GM23338 (cell line): ENCODE results near the gene EFNA4. TPM values are rescaled to one million over a fixed set of nuclear protein-coding genes. Genes with fewer than 3 reads are reported as not detected.
A peak's percentile ranks its signal among the peaks of the same experiment; 100 is the strongest.

Experiments
- ATAC-seq: fragments of 200-7000 bp; cut with Tn5 transposase; 3 replicates; pipeline ENCODE4 v1.9.1; 2020
- DNase-seq: peaks from one replicate; pipeline ENCODE4 v3.0.0-alpha.2; 2015; ENCODE audit warnings: low spot score
- H2AFZ ChIP-seq: fragments of 200-600 bp; sonication (generic); 2 replicates; pipeline ENCODE4 v1.8.0; 2016; ENCODE audit warnings: antibody characterized with exemption, mild to moderate bottlenecking, moderate library complexity
- H3F3A ChIP-seq: fragments of 200-600 bp; sonication (generic); replicated peaks from 2 replicates; pipeline ENCODE4 v1.8.0; 2017; ENCODE audit warnings: antibody characterized with exemption, mixed run types, low read depth
- H3K27ac ChIP-seq: fragments of 200-600 bp; sonication (generic); 2 replicates; pipeline ENCODE4 v1.6.1; 2016; ENCODE audit warnings: low read depth
- H3K27me3 ChIP-seq: fragments of 200-600 bp; sonication (generic); 2 replicates; pipeline ENCODE4 v1.8.0; 2016; ENCODE audit warnings: mild to moderate bottlenecking, mixed run types, moderate library complexity; ENCODE audit not compliant: insufficient read depth
- H3K36me3 ChIP-seq: fragments of 200-600 bp; sonication (generic); 2 replicates; pipeline ENCODE4 v1.8.0; 2016; ENCODE audit warnings: mild to moderate bottlenecking; ENCODE audit not compliant: insufficient read depth
- H3K4me1 ChIP-seq: fragments of 200-600 bp; sonication (generic); 2 replicates; pipeline ENCODE4 v1.8.0; 2016; ENCODE audit warnings: mild to moderate bottlenecking, moderate library complexity; ENCODE audit not compliant: insufficient read depth
- H3K4me2 ChIP-seq: fragments of 200-600 bp; sonication (generic); 2 replicates; pipeline ENCODE4 v1.7.1; 2017; ENCODE audit warnings: mixed run types
- H3K4me3 ChIP-seq: fragments of 200-600 bp; sonication (generic); 2 replicates; pipeline ENCODE4 v1.6.1; 2016; ENCODE audit warnings: mixed run types
- H3K79me2 ChIP-seq: fragments of 200-600 bp; sonication (generic); replicated peaks from 2 replicates; pipeline ENCODE4 v1.8.0; 2017; ENCODE audit warnings: mild to moderate bottlenecking; ENCODE audit not compliant: insufficient read depth
- H3K9me2 ChIP-seq: fragments of 200-600 bp; sonication (generic); 2 replicates; pipeline ENCODE4 v1.8.0; 2017; ENCODE audit not compliant: insufficient read depth
- H4K20me1 ChIP-seq: fragments of 200-600 bp; sonication (generic); replicated peaks from 2 replicates; pipeline ENCODE4 v1.8.0; 2017; ENCODE audit warnings: mild to moderate bottlenecking; ENCODE audit not compliant: insufficient read depth
- H3K27ac Mint-ChIP-seq: 2 replicates; pipeline ENCODE4 v1.8.0; 2020; ENCODE audit warnings: inconsistent platforms, mild to moderate bottlenecking, moderate library complexity, mixed read lengths
- H3K27me3 Mint-ChIP-seq: 3 replicates; pipeline ENCODE4 v1.8.0; 2022; ENCODE audit warnings: low read depth, mild to moderate bottlenecking, moderate library complexity, mixed read lengths, inconsistent platforms; ENCODE audit not compliant: insufficient read depth, poor library complexity
- H3K36me3 Mint-ChIP-seq: 3 replicates; pipeline ENCODE4 v1.8.0; 2021; ENCODE audit warnings: low read depth, mild to moderate bottlenecking, inconsistent platforms, moderate library complexity, mixed read lengths
- H3K4me1 Mint-ChIP-seq: 3 replicates; pipeline ENCODE4 v1.8.0; 2020; ENCODE audit warnings: mild to moderate bottlenecking, inconsistent platforms, mixed read lengths
- H3K4me3 Mint-ChIP-seq: 3 replicates; pipeline ENCODE4 v1.8.0; 2021; ENCODE audit warnings: moderate library complexity, mild to moderate bottlenecking, inconsistent platforms, mixed read lengths
- H3K9me3 Mint-ChIP-seq: 3 replicates; pipeline ENCODE4 v1.8.0; 2020; ENCODE audit warnings: moderate library complexity, mild to moderate bottlenecking, inconsistent platforms, mixed read lengths
- CREB1 ChIP-seq: fragments of 250-450 bp; sonication (Bioruptor Pico); IDR thresholded peaks from 2 replicates; pipeline ENCODE4 v1.5.0; 2020; ENCODE audit warnings: low read depth, mild to moderate bottlenecking, moderate library complexity
- EZH2 ChIP-seq: fragments of 200-600 bp; sonication (generic); IDR thresholded peaks from one replicate; pipeline ENCODE4 v1.8.0; 2017; ENCODE audit warnings: antibody characterized with exemption, mild to moderate bottlenecking, low read depth; ENCODE audit not compliant: unreplicated experiment
- EZH2phosphoT487 ChIP-seq: fragments of 200-600 bp; sonication (generic); IDR thresholded peaks from one replicate; pipeline ENCODE4 v1.8.1; 2018; ENCODE audit warnings: antibody characterized with exemption; ENCODE audit not compliant: unreplicated experiment
- JUNB ChIP-seq: IDR thresholded peaks from one replicate; pipeline ENCODE4 v1.6.1; 2016; ENCODE audit warnings: antibody characterized with exemption; ENCODE audit not compliant: unreplicated experiment
- NANOG ChIP-seq: IDR thresholded peaks from 2 replicates; pipeline ENCODE4 v1.6.1; 2016; ENCODE audit warnings: antibody characterized with exemption, borderline replicate concordance
- POLR2AphosphoS5 ChIP-seq: IDR thresholded peaks from 2 replicates; pipeline ENCODE4 v1.6.1; 2016; ENCODE audit warnings: antibody characterized with exemption, low read depth
- STAT1 ChIP-seq: IDR thresholded peaks from one replicate; pipeline ENCODE4 v1.6.1; 2016; ENCODE audit warnings: antibody characterized with exemption; ENCODE audit not compliant: unreplicated experiment
- ZNF114 ChIP-seq: fragments of 250-450 bp; sonication (Bioruptor Pico); IDR thresholded peaks from 2 replicates; pipeline ENCODE4 v1.5.0; 2020; ENCODE audit warnings: mild to moderate bottlenecking, moderate library complexity
- ZNF331 ChIP-seq: fragments of 250-450 bp; sonication (Bioruptor Pico); IDR thresholded peaks from 2 replicates; pipeline ENCODE4 v1.5.0; 2020; ENCODE audit warnings: low read depth, mild to moderate bottlenecking, moderate library complexity
- polyA plus RNA-seq: library from polyadenylated mRNA; unstranded; fragments of >200 nt; fragmentation: Nextera tagmentation; extraction: Ambion mirVana; gene quantifications from 2 replicates; pipeline ENCODE4 v1.2.1, GENCODE V29; 2016
- total RNA-seq: library from RNA; depleted of rRNA; stranded (reverse); fragments of >200 nt; shearing (Covaris generic); gene quantifications from 2 replicates; pipeline ENCODE4 v1.2.3, GENCODE V29; 2014
- TF ChIP-seq, protein P1 (sequence below), 2 experiments: fragments of 200-600 bp in 1 of 2; sonication (generic) in 1 of 2; conservative IDR thresholded peaks; 2 replicates each; pipeline versions ENCODE4 v1.5.1 to v1.6.1; 2016 to 2017; ENCODE audit warnings: antibody characterized with exemption in 2 of 2, low read depth in 2 of 2, mild to moderate bottlenecking in 2 of 2, moderate library complexity in 1 of 2
- TF ChIP-seq, protein P2 (sequence below): fragments of 250-450 bp; sonication (Bioruptor Pico); IDR thresholded peaks from 2 replicates; pipeline ENCODE4 v1.5.0; 2020; ENCODE audit warnings: mild to moderate bottlenecking, moderate library complexity
- TF ChIP-seq, protein P3 (sequence below): IDR thresholded peaks from 2 replicates; pipeline ENCODE4 v1.6.1; 2016; ENCODE audit warnings: antibody characterized with exemption
- TF ChIP-seq, protein P4 (sequence below): IDR thresholded peaks from one replicate; pipeline ENCODE4 v1.6.1; 2018; ENCODE audit warnings: antibody characterized with exemption; ENCODE audit not compliant: unreplicated experiment

EFNA4 gene
- total and polyA plus RNA-seq, 2 experiments from 2014 or later = 11.1 to 22.9 TPM

DNA sequence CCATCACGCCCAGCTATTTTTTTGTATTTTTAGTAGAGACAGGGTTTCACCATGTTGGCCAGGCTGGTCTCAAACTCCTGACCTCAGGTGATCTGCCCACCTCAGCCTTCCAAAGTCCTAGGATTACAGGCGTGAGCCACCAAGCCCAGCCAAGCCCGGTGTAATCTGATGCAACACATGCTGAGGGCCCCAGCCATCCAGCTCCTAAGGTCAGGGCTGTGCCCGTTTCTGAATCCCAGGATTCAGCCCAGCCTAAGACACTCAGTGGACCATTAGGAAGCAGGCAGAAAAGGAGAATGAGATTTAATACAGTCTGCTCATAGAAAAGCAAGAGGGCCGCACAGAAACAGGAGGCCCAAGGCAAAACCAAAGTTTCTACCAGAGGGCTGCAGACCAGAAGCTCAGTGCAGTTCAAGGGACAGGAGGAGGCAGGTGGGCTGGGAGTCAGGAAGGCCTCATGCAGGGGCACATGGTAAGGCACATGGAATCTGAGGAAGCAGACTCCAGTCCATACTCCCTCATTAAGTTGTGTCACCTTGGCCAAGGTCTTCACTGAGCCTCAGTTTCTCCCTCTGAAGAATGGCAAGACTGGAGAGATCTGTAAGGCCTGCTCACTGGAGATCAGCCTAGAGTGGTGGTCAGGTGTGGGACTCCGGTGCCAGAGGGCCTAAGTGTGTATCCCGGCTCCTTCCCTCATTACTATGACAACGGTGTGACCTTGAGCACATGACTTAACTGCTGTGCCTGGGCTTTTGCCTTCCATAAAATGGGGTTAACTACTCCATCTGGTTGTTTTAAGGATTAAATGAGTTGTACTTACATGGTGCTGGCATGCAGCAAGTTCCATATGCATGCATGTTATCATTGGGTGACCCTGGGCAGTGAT, 14.8 kb upstream of the EFNA4 start:
- Mint-ChIP-seq H3K4me1 (peaks cover 58% of the 10 kb centered on the region), H3K36me3 (no peaks in the 10 kb centered on the region; the same call in 2 of the 3 replicates), H3K27me3 (peaks cover 32% of the 10 kb centered on the region), H3K27ac (peak overlapping the region; percentile 30; the same call in 1 of the 2 replicates), H3K4me3 (no peak overlapping the region; the same call in 2 of the 3 replicates), H3K9me3 (no peaks in the 10 kb centered on the region; the same call in 2 of the 3 replicates)
- no peaks in the 10 kb centered on the region for H3K79me2 ChIP-seq
- peaks cover 18% of the 10 kb centered on the region; the same call in 1 of the 2 replicates for H3K4me1 ChIP-seq
- TF ChIP-seq EZH2 (no peak), ZNF331 (CRISPR knock-in tag) (no peak), NANOG (no peak), ZNF114 (CRISPR knock-in tag) (no peak), CREB1 (no peak), POLR2AphosphoS5 (no peak), JUNB (no peak), EZH2phosphoT487 (no peak), STAT1 (no peak)
- TF ChIP-seq, protein P1, sequence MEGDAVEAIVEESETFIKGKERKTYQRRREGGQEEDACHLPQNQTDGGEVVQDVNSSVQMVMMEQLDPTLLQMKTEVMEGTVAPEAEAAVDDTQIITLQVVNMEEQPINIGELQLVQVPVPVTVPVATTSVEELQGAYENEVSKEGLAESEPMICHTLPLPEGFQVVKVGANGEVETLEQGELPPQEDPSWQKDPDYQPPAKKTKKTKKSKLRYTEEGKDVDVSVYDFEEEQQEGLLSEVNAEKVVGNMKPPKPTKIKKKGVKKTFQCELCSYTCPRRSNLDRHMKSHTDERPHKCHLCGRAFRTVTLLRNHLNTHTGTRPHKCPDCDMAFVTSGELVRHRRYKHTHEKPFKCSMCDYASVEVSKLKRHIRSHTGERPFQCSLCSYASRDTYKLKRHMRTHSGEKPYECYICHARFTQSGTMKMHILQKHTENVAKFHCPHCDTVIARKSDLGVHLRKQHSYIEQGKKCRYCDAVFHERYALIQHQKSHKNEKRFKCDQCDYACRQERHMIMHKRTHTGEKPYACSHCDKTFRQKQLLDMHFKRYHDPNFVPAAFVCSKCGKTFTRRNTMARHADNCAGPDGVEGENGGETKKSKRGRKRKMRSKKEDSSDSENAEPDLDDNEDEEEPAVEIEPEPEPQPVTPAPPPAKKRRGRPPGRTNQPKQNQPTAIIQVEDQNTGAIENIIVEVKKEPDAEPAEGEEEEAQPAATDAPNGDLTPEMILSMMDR (conservative IDR thresholded peaks at IDR 0.05; ENCODE audit: low read depth in 2 of 2) = no peak
- TF ChIP-seq, protein P2, sequence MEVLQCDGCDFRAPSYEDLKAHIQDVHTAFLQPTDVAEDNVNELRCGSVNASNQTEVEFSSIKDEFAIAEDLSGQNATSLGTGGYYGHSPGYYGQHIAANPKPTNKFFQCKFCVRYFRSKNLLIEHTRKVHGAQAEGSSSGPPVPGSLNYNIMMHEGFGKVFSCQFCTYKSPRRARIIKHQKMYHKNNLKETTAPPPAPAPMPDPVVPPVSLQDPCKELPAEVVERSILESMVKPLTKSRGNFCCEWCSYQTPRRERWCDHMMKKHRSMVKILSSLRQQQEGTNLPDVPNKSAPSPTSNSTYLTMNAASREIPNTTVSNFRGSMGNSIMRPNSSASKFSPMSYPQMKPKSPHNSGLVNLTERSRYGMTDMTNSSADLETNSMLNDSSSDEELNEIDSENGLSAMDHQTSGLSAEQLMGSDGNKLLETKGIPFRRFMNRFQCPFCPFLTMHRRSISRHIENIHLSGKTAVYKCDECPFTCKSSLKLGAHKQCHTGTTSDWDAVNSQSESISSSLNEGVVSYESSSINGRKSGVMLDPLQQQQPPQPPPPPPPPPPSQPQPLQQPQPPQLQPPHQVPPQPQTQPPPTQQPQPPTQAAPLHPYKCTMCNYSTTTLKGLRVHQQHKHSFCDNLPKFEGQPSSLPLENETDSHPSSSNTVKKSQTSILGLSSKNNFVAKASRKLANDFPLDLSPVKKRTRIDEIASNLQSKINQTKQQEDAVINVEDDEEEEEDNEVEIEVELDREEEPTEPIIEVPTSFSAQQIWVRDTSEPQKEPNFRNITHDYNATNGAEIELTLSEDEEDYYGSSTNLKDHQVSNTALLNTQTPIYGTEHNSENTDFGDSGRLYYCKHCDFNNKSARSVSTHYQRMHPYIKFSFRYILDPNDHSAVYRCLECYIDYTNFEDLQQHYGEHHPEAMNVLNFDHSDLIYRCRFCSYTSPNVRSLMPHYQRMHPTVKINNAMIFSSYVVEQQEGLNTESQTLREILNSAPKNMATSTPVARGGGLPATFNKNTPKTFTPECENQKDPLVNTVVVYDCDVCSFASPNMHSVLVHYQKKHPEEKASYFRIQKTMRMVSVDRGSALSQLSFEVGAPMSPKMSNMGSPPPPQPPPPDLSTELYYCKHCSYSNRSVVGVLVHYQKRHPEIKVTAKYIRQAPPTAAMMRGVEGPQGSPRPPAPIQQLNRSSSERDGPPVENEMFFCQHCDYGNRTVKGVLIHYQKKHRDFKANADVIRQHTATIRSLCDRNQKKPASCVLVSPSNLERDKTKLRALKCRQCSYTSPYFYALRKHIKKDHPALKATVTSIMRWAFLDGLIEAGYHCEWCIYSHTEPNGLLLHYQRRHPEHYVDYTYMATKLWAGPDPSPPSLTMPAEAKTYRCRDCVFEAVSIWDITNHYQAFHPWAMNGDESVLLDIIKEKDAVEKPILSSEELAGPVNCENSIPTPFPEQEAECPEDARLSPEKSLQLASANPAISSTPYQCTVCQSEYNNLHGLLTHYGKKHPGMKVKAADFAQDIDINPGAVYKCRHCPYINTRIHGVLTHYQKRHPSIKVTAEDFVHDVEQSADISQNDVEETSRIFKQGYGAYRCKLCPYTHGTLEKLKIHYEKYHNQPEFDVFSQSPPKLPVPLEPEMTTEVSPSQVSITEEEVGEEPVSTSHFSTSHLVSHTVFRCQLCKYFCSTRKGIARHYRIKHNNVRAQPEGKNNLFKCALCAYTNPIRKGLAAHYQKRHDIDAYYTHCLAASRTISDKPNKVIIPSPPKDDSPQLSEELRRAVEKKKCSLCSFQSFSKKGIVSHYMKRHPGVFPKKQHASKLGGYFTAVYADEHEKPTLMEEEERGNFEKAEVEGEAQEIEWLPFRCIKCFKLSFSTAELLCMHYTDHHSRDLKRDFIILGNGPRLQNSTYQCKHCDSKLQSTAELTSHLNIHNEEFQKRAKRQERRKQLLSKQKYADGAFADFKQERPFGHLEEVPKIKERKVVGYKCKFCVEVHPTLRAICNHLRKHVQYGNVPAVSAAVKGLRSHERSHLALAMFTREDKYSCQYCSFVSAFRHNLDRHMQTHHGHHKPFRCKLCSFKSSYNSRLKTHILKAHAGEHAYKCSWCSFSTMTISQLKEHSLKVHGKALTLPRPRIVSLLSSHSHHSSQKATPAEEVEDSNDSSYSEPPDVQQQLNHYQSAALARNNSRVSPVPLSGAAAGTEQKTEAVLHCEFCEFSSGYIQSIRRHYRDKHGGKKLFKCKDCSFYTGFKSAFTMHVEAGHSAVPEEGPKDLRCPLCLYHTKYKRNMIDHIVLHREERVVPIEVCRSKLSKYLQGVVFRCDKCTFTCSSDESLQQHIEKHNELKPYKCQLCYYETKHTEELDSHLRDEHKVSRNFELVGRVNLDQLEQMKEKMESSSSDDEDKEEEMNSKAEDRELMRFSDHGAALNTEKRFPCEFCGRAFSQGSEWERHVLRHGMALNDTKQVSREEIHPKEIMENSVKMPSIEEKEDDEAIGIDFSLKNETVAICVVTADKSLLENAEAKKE (CRISPR knock-in tag) = no peak
- TF ChIP-seq, protein P3, sequence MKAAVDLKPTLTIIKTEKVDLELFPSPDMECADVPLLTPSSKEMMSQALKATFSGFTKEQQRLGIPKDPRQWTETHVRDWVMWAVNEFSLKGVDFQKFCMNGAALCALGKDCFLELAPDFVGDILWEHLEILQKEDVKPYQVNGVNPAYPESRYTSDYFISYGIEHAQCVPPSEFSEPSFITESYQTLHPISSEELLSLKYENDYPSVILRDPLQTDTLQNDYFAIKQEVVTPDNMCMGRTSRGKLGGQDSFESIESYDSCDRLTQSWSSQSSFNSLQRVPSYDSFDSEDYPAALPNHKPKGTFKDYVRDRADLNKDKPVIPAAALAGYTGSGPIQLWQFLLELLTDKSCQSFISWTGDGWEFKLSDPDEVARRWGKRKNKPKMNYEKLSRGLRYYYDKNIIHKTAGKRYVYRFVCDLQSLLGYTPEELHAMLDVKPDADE = no peak
- TF ChIP-seq, protein P4, sequence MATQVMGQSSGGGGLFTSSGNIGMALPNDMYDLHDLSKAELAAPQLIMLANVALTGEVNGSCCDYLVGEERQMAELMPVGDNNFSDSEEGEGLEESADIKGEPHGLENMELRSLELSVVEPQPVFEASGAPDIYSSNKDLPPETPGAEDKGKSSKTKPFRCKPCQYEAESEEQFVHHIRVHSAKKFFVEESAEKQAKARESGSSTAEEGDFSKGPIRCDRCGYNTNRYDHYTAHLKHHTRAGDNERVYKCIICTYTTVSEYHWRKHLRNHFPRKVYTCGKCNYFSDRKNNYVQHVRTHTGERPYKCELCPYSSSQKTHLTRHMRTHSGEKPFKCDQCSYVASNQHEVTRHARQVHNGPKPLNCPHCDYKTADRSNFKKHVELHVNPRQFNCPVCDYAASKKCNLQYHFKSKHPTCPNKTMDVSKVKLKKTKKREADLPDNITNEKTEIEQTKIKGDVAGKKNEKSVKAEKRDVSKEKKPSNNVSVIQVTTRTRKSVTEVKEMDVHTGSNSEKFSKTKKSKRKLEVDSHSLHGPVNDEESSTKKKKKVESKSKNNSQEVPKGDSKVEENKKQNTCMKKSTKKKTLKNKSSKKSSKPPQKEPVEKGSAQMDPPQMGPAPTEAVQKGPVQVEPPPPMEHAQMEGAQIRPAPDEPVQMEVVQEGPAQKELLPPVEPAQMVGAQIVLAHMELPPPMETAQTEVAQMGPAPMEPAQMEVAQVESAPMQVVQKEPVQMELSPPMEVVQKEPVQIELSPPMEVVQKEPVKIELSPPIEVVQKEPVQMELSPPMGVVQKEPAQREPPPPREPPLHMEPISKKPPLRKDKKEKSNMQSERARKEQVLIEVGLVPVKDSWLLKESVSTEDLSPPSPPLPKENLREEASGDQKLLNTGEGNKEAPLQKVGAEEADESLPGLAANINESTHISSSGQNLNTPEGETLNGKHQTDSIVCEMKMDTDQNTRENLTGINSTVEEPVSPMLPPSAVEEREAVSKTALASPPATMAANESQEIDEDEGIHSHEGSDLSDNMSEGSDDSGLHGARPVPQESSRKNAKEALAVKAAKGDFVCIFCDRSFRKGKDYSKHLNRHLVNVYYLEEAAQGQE = no peak
- peaks cover 24% of the 10 kb centered on the region for H3K27me3 ChIP-seq
- no peaks in the 10 kb centered on the region for H3K36me3 ChIP-seq
- peaks cover 15% of the 10 kb centered on the region; the same call in 1 of the 2 replicates for H3F3A ChIP-seq
- no peaks in the 10 kb centered on the region for H3K9me2 ChIP-seq
- ATAC-seq = no peak
- H3K4me3 ChIP-seq = no peak overlapping the region
- no peak overlapping the region for H3K4me2 ChIP-seq
- peaks cover 3% of the 10 kb centered on the region; the same call in 1 of the 2 replicates for H4K20me1 ChIP-seq
- no peak overlapping the region for H2AFZ ChIP-seq
- H3K27ac ChIP-seq = no peak overlapping the region
- no peak for DNase-seq
